ENCODE data around the gene C2CD2. TPM values are rescaled to one million over a fixed set of nuclear protein-coding genes. Genes with fewer than 3 reads are reported as not detected.

The C2CD2 gene
- total and polyA plus RNA-seq, 2 donors (not counting 1 experiment from before 2014, with no cell fraction given) = 20.3 to 22.3 TPM

DNA sequence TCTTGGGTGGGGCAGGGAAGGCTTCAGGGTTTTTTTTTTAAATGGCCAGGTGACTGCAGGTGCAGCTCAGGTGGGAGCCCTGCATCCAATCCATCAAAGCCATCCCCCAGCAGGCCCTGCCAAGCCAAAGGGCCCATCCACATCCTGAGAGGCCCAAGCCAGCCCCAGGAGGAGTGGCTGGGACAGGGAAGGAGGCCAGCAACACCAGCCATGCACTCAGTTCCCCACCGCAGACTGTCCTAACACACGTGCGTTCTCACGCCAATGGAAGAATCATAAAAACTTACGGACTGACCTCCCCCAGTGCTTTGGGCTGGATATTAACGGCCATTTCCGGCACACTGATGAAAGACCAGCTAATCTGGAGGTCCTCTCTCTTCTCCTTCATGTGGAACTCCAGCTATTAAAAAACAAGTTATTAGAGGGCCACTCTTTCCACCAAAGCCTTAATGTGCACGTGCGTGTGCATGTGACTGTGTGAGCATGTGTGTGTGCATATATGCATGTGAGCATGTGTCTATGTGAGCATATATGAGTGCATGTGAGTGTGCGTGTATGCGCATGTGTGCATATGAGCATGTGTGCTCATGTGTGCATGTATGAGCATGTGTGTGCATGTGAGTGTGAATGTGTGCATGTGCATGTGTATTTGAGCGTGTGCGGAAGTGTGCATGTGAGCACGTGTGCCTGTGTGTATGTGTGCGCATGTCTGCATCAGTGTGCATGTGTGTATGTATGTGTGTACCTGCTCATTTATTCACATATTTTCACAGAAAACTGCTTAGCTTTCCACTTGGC is 35.1 kb downstream of the C2CD2 start:
- Histone ChIP-seq H3K27me3 (ENCODE audit: control insufficient read depth, insufficient read depth, low read length) (no peaks in the 10 kb centered on the region), H3K4me2 (ENCODE audit: extremely low read depth, insufficient read depth, low read length) (no peak overlapping the region), H3K9me3 (ENCODE audit: control insufficient read depth, insufficient read depth, low read depth, low read length) (no peaks in the 10 kb centered on the region), H3K27ac (ENCODE audit: insufficient read depth, low read length) (no peak overlapping the region), H4K20me1 (ENCODE audit: control insufficient read depth, extremely low read depth, insufficient read depth, low read length) (no peaks in the 10 kb centered on the region), H3K79me2 (ENCODE audit: control insufficient read depth, insufficient read depth, low read length) (no peaks in the 10 kb centered on the region), H3K4me1 (ENCODE audit: control insufficient read depth, extremely low read depth, insufficient read depth, low read length) (peaks cover 4% of the 10 kb centered on the region), H3K36me3 (ENCODE audit: control insufficient read depth, insufficient read depth, low read length) (peaks cover 3% of the 10 kb centered on the region), H3K4me3 (replicated peaks in 1 of 4; ENCODE audit: control extremely low read depth in 1 of 4, insufficient read depth in 1 of 4, low read depth in 3 of 4, low read length in 4 of 4) (no peak overlapping the region), H3K9ac (ENCODE audit: insufficient read depth, low read length) (no peak overlapping the region), H2AFZ (ENCODE audit: low read length) (no peak overlapping the region)
- TF ChIP-seq EZH2 (IDR thresholded peaks at IDR 0.05; ENCODE audit: low read length, missing control alignments) = no peak
- TF ChIP-seq, protein P1, sequence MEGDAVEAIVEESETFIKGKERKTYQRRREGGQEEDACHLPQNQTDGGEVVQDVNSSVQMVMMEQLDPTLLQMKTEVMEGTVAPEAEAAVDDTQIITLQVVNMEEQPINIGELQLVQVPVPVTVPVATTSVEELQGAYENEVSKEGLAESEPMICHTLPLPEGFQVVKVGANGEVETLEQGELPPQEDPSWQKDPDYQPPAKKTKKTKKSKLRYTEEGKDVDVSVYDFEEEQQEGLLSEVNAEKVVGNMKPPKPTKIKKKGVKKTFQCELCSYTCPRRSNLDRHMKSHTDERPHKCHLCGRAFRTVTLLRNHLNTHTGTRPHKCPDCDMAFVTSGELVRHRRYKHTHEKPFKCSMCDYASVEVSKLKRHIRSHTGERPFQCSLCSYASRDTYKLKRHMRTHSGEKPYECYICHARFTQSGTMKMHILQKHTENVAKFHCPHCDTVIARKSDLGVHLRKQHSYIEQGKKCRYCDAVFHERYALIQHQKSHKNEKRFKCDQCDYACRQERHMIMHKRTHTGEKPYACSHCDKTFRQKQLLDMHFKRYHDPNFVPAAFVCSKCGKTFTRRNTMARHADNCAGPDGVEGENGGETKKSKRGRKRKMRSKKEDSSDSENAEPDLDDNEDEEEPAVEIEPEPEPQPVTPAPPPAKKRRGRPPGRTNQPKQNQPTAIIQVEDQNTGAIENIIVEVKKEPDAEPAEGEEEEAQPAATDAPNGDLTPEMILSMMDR (conservative IDR thresholded peaks at IDR 0.05 in 1 of 2, IDR thresholded peaks at IDR 0.05 in 1 of 2; ENCODE audit: low read depth in 1 of 2, low read length in 2 of 2) = no peak
- no peak for DNase-seq (ENCODE audit: low read depth in 2 of 2)

DNA sequence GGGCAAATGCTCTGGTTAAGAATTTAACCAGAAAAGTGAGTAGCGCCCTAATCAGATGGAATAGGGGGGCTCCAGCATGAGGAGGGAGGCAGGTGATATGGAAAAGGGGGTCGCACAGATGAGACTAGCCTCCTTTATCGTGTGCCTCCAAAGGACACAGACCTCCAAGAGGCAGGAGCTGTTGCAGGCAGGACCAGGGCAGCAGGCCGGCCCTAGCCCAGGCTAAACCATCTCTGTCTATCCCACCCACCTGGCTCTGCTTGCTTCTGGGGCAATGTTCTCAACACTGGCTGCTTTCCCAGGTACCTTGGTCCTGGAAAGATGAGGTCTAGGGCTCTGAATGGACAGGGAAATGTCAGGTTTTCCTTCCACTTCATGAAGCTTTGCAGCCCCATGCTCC is 36.3 kb downstream of the C2CD2 start:
- H3K27ac ChIP-seq (ENCODE audit: insufficient read depth, low read length) = no peak overlapping the region
- H3K27me3 ChIP-seq (ENCODE audit: control insufficient read depth, insufficient read depth, low read length) = no peaks in the 10 kb centered on the region
- no peak for DNase-seq (ENCODE audit: low read depth in 2 of 2)
- no peak overlapping the region for H3K4me3 ChIP-seq (replicated peaks in 1 of 4; ENCODE audit: control extremely low read depth in 1 of 4, insufficient read depth in 1 of 4, low read depth in 3 of 4, low read length in 4 of 4)
- H3K9ac ChIP-seq (ENCODE audit: insufficient read depth, low read length) = no peak overlapping the region
- no peaks in the 10 kb centered on the region for H3K79me2 ChIP-seq (ENCODE audit: control insufficient read depth, insufficient read depth, low read length)
- H3K9me3 ChIP-seq (ENCODE audit: control insufficient read depth, insufficient read depth, low read depth, low read length) = no peaks in the 10 kb centered on the region
- H2AFZ ChIP-seq (ENCODE audit: low read length) = no peak overlapping the region
- peaks cover 3% of the 10 kb centered on the region for H3K36me3 ChIP-seq (ENCODE audit: control insufficient read depth, insufficient read depth, low read length)
- TF ChIP-seq, protein P1 (conservative IDR thresholded peaks at IDR 0.05 in 1 of 2, IDR thresholded peaks at IDR 0.05 in 1 of 2; ENCODE audit: low read depth in 1 of 2, low read length in 2 of 2) = no peak
- no peak for TF ChIP-seq EZH2 (IDR thresholded peaks at IDR 0.05; ENCODE audit: low read length, missing control alignments)
- no peaks in the 10 kb centered on the region for H4K20me1 ChIP-seq (ENCODE audit: control insufficient read depth, extremely low read depth, insufficient read depth, low read length)
- peaks cover 2% of the 10 kb centered on the region for H3K4me1 ChIP-seq (ENCODE audit: control insufficient read depth, extremely low read depth, insufficient read depth, low read length)
- no peak overlapping the region for H3K4me2 ChIP-seq (ENCODE audit: extremely low read depth, insufficient read depth, low read length)

DNA sequence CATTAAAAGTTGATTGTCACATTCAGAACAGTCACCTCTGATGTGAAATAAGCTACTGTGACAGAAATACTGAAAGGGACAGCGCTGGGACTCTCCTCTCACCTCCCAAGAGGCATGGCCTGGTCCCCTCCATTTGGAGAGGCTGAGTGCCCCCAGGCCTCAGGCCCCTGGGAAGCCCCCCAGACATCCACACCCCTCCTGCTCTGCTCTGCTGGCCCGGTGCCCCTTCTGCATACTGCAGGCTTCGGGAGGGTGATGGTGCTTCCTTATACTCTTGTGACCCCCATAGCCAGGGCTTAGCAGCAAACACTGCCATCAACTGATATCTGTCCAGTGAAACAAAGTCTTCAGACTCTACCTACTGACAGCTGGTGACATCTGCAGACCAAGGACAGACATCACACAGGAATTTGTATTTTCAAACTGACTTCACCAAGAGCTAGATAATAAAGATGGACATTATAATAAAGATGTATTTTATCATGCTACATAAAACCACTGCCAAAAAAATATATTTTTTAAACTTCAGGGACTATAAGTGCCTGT is 36.9 kb downstream of the C2CD2 start:
- H2AFZ ChIP-seq (ENCODE audit: low read length) = no peak overlapping the region
- no peaks in the 10 kb centered on the region for H3K27me3 ChIP-seq (ENCODE audit: control insufficient read depth, insufficient read depth, low read length)
- TF ChIP-seq, protein P1 (conservative IDR thresholded peaks at IDR 0.05 in 1 of 2, IDR thresholded peaks at IDR 0.05 in 1 of 2; ENCODE audit: low read depth in 1 of 2, low read length in 2 of 2) = no peak
- TF ChIP-seq EZH2 (IDR thresholded peaks at IDR 0.05; ENCODE audit: low read length, missing control alignments) = no peak
- H4K20me1 ChIP-seq (ENCODE audit: control insufficient read depth, extremely low read depth, insufficient read depth, low read length) = no peaks in the 10 kb centered on the region
- no peak overlapping the region for H3K4me3 ChIP-seq (replicated peaks in 1 of 4; ENCODE audit: control extremely low read depth in 1 of 4, insufficient read depth in 1 of 4, low read depth in 3 of 4, low read length in 4 of 4)
- no peak overlapping the region for H3K4me2 ChIP-seq (ENCODE audit: extremely low read depth, insufficient read depth, low read length)
- H3K27ac ChIP-seq (ENCODE audit: insufficient read depth, low read length) = no peak overlapping the region
- DNase-seq (ENCODE audit: low read depth in 2 of 2) = no peak
- H3K4me1 ChIP-seq (ENCODE audit: control insufficient read depth, extremely low read depth, insufficient read depth, low read length) = peaks cover 2% of the 10 kb centered on the region
- H3K9ac ChIP-seq (ENCODE audit: insufficient read depth, low read length) = no peak overlapping the region
- H3K79me2 ChIP-seq (ENCODE audit: control insufficient read depth, insufficient read depth, low read length) = no peaks in the 10 kb centered on the region
- H3K9me3 ChIP-seq (ENCODE audit: control insufficient read depth, insufficient read depth, low read depth, low read length) = no peaks in the 10 kb centered on the region
- peaks cover 4% of the 10 kb centered on the region for H3K36me3 ChIP-seq (ENCODE audit: control insufficient read depth, insufficient read depth, low read length)
